ENCODE results near the gene CFL2.

Gene CFL2

DNA sequence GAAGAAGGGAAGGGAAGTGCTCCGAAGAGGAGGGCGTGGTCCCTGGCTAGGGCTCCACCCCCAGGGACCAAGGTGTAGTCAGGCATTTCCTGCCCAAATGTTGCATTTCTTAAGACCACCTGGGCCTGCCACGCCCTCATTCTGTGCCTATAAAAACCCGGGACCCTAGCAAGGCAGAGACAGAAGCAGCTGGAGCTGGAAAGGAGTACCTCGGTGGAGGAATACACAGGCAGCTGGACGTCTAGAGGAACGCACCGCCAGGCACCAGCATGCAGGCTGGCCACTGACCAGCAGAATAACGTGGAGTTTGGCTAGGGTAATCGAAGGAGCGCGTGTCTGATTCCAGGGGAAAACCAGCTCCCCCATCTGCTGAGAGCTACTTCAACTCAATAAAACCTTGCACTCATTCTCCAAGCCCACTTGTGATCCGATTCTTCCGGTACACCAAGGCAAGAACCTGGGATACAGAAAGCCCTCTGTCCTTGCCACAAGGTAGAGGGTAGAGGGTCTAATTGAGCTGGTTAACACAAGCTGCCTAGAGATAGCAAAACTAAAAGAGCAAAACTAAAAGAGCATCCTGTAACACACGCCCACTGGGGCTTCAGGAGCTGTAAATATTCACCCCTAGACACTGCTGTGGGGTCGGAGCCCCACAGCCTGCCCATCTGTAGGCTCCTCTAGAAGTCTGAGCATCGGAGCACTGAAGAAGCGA is 21.0 kb downstream of the CFL2 start:
- DNase-seq (ENCODE audit: extremely low read depth, low read depth): no peak
- TF ChIP-seq, protein P1, sequence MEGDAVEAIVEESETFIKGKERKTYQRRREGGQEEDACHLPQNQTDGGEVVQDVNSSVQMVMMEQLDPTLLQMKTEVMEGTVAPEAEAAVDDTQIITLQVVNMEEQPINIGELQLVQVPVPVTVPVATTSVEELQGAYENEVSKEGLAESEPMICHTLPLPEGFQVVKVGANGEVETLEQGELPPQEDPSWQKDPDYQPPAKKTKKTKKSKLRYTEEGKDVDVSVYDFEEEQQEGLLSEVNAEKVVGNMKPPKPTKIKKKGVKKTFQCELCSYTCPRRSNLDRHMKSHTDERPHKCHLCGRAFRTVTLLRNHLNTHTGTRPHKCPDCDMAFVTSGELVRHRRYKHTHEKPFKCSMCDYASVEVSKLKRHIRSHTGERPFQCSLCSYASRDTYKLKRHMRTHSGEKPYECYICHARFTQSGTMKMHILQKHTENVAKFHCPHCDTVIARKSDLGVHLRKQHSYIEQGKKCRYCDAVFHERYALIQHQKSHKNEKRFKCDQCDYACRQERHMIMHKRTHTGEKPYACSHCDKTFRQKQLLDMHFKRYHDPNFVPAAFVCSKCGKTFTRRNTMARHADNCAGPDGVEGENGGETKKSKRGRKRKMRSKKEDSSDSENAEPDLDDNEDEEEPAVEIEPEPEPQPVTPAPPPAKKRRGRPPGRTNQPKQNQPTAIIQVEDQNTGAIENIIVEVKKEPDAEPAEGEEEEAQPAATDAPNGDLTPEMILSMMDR (IDR thresholded peaks at IDR 0.05; ENCODE audit: low read depth, low read length): no peak

DNA sequence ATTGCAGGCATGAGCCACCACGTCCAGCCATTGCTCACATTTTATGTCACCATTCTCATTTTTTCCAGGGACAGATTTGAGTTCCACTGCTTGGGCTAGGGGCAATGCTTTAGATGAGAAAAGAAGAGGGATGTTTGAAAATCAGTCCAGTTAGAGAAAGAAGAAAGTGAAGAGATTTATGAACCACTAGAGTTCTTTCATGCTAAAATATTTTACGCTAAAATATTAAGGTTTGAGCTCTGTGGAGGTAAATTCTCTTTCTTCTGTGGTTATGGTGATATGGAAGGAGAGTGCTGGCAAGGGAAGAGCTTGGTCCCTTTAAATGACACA is 21.5 kb downstream of the CFL2 start:
- DNase-seq (ENCODE audit: extremely low read depth, low read depth): no peak
- TF ChIP-seq, protein P1 (IDR thresholded peaks at IDR 0.05; ENCODE audit: low read depth, low read length): no peak

DNA sequence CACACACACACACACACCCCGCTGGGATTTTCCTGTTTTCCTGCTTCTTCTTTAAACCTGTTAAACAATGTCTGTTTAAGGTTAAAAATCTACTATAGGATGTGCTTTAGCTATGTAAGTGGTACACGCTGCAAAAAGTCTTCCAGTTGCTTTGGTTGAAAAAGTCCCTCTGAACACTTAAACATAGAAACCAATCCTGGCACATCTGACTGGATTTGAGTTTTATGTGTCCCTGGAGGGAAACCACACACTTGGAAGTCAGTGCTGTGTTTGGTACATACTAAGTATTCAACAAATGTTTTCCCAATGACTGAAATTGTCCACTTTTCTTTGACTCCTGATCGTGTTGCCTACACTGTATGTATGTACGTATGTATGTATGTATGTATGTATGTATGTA is 22.0 kb downstream of the CFL2 start:
- DNase-seq (ENCODE audit: extremely low read depth, low read depth): no peak
- TF ChIP-seq, protein P1 (IDR thresholded peaks at IDR 0.05; ENCODE audit: low read depth, low read length): no peak

DNA sequence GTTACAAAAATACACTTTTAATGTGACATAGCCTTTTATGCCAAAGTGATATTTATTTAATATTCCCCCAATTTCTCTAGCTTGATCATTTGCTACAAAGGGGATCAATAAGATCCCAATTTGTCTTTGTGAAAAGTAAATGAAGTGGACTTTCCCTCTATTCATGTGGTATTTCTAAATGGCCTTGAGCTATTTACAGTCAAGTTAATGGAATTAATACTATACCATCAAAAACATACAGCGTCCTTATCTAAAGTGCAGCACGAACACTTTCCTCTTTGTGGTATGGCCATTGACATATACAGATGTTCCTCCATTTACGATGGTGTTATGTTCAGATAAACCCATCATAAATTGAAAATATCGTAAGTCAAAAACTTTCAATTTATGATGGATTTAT is 23.2 kb downstream of the CFL2 start:
- no peak for DNase-seq (ENCODE audit: extremely low read depth, low read depth)
- TF ChIP-seq, protein P1 (IDR thresholded peaks at IDR 0.05; ENCODE audit: low read depth, low read length): no peak

DNA sequence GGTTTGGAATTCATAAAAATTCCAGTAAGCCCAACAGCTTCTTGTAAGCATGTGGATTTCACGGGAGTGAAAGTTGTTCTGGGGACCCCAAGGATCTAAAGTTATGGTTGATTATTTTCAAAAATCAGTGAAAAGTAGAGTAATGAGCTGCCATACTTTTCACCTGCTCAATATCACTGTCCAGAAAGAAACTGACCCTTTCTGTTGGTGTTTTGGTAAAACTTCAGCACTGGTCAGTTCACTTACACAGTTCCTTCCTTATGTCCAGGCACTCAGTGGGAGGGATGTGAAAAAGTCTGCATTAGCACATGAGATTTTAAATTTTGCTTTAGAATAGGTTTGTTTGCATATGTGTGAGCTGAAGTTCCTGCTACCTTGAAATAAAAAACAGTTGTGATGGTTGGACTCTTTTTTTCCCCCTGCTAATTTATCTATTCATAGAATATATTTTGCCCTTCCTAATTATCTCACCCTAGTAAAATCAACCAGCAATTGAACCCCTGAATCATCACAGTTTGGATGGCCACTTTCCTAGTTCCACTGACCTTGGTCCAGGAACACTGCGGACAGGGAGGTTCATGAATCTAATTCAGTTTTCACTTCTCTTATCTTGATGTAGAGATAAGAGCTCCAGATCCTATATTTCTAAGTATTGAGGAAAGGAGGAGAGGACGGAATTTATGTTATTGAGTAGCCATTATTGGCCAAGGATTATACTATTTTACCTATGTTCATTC is 25.8 kb downstream of the CFL2 start:
- no peak for DNase-seq (ENCODE audit: extremely low read depth, low read depth)
- TF ChIP-seq, protein P1 (IDR thresholded peaks at IDR 0.05; ENCODE audit: low read depth, low read length): no peak

DNA sequence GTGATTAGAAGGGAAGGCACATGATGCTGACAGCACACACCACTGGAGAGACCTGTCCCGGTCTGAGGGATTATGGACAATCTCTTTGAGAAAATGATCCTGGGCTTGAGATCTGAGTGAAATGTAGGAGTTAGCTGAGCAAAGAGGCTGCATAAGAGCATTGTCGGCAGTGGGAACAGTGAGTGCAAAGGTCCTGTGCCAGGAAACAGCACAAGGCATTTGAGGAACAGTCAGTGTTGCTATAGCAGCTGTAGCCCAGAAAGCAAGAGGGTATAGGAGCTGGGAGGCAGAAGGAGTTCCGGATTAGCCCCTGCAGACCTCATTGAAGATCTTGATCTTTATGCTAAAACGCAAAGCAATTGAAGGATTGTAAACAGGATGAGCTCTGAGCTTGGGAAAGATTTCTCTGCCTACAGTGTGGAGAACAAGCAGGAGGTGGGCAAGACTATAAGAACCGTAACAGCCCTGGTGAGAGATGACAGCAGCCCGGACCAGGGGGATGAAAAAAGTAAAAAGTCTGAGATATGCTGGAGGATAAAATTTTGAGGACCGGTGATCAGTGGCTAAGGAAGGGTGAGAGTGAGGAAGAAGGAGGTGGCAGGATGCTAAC is 28.5 kb downstream of the CFL2 start:
- DNase-seq (ENCODE audit: extremely low read depth, low read depth): no peak
- TF ChIP-seq, protein P1 (IDR thresholded peaks at IDR 0.05; ENCODE audit: low read depth, low read length): no peak

- TF ChIP-seq, protein P1 (IDR thresholded peaks at IDR 0.05; ENCODE audit: low read depth, low read length): no peak
- DNase-seq (ENCODE audit: extremely low read depth, low read depth): no peak
Observed at GRCh38 chr14:34684578-34684977, 29.8 kb downstream of the CFL2 start.
